ENCODE measurements around the gene MAP3K21.

The MAP3K21 gene

DNA sequence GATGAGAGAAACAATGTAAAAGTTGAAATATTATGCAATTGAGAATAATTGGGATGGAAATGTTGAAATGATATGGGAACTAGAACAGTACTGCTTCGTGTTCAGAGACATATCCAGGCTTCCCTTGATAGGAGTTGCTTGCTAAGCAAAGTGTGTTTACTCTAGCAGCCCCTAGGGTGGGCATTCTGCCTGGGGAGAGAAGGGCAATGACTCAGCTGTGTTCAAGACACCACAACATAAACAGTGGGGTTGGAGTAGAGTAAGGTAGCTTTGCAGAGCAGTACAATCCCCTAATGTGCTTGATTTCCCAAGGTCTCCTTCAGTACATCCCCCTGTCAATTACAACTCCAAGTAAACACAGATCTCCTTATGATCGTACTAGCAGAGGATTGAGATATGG, 27.2 kb upstream of the MAP3K21 start:
- Histone ChIP-seq H3K4me1 (ENCODE audit: control insufficient read depth, insufficient read depth, low read length) (no peaks in the 10 kb centered on the region), H3K27ac (ENCODE audit: extremely low read depth, low read depth, low read length) (no peak overlapping the region), H3K9me3 (ENCODE audit: control insufficient read depth, insufficient read depth, low read depth, low read length) (no peaks in the 10 kb centered on the region), H3K36me3 (ENCODE audit: control insufficient read depth in 2 of 2, insufficient read depth in 1 of 2, low read length in 2 of 2) (no peaks in the 10 kb centered on the region), H3K4me3 (ENCODE audit: low read depth, low read length) (no peak overlapping the region)
- TF ChIP-seq ZNF362 (tag by site-specific recombination; IDR thresholded peaks at IDR 0.05): no peak
- no peak for TF ChIP-seq ZNF580 (tag by site-specific recombination; IDR thresholded peaks at IDR 0.05)
- TF ChIP-seq ZNF433 (tag by site-specific recombination; IDR thresholded peaks at IDR 0.05; ENCODE audit: low read depth): no peak
- no peak for TF ChIP-seq ZNF560 (tag by site-specific recombination; IDR thresholded peaks at IDR 0.05; ENCODE audit: borderline replicate concordance)
- TF ChIP-seq ZNF558 (tag by site-specific recombination; IDR thresholded peaks at IDR 0.05): no peak
- TF ChIP-seq HOXC10 (CRISPR knock-in tag; IDR thresholded peaks at IDR 0.05): no peak
- TF ChIP-seq, protein P1, sequence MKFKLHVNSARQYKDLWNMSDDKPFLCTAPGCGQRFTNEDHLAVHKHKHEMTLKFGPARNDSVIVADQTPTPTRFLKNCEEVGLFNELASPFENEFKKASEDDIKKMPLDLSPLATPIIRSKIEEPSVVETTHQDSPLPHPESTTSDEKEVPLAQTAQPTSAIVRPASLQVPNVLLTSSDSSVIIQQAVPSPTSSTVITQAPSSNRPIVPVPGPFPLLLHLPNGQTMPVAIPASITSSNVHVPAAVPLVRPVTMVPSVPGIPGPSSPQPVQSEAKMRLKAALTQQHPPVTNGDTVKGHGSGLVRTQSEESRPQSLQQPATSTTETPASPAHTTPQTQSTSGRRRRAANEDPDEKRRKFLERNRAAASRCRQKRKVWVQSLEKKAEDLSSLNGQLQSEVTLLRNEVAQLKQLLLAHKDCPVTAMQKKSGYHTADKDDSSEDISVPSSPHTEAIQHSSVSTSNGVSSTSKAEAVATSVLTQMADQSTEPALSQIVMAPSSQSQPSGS (tag by site-specific recombination; IDR thresholded peaks at IDR 0.05; ENCODE audit: low read depth): no peak
- no peak for TF ChIP-seq ZNF837 (tag by site-specific recombination; IDR thresholded peaks at IDR 0.05)
- ChIA-PET CTCF (interaction anchor here (1.2 to 1.5 kb wide), 3 partner anchors 65 to 766 kb away, joined by 4 to 5 read pairs (median 5); no protein-coding TSS in a partner anchor), POLR2A (no interaction called here)

DNA sequence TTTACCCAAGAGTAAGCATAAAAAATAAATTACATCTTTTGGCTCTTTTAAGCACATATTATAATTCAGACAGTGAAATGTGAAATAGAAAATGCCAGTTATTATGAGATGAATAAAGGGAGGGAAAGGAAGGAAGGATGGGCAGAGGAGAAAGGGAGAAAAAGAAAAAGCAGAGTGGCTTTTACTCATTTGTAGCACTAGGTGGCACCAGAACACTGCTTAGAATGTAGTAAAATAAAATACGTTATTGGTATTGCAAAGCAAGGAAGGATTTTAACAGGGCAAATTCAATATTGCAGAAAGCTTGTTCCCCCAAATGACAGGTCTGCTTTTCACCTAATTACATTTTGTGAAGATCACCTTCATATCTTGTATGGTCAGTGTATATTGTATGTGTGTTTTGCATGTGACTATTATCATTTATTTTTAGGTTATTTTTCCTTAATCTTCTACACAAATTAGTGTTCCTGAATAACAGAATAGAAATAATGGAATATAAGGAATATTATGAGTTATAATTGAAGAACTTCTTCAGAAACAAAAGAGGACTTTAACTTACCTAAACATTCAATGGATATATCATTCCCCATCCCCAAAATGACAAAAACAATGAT, 22.9 kb upstream of the MAP3K21 start:
- H3K4me3 ChIP-seq (ENCODE audit: low read depth, low read length): no peak overlapping the region
- H3K36me3 ChIP-seq (ENCODE audit: control insufficient read depth in 2 of 2, insufficient read depth in 1 of 2, low read length in 2 of 2): no peaks in the 10 kb centered on the region
- CTCF ChIA-PET: interaction anchor here (0.5 to 4.5 kb wide), 52 partner anchors 8 to 1212 kb away, joined by 3 to 55 read pairs (median 4); no protein-coding TSS in a partner anchor
- POLR2A ChIA-PET: no interaction called here
- no peak overlapping the region for H3K27ac ChIP-seq (ENCODE audit: extremely low read depth, low read depth, low read length)
- no peaks in the 10 kb centered on the region for H3K9me3 ChIP-seq (ENCODE audit: control insufficient read depth, insufficient read depth, low read depth, low read length)
- H3K4me1 ChIP-seq (ENCODE audit: control insufficient read depth, insufficient read depth, low read length): no peaks in the 10 kb centered on the region
- no peak for TF ChIP-seq ZNF510 (tag by site-specific recombination; IDR thresholded peaks at IDR 0.05; ENCODE audit: insufficient replicate concordance)
- TF ChIP-seq PRDM1 (tag by site-specific recombination; IDR thresholded peaks at IDR 0.05): peak; percentile 99
- TF ChIP-seq PRDM10 (tag by site-specific recombination; IDR thresholded peaks at IDR 0.05): no peak
- peak; percentile 96 for TF ChIP-seq ZNF654 (tag by site-specific recombination; IDR thresholded peaks at IDR 0.05; ENCODE audit: low read depth)
- no peak for TF ChIP-seq ZBTB49 (tag by site-specific recombination; IDR thresholded peaks at IDR 0.05; ENCODE audit: low read depth)
- no peak for TF ChIP-seq IKZF3 (tag by site-specific recombination; IDR thresholded peaks at IDR 0.05)
- no peak for TF ChIP-seq ZNF549 (tag by site-specific recombination; IDR thresholded peaks at IDR 0.05)
- TF ChIP-seq ZFP3 (tag by site-specific recombination; IDR thresholded peaks at IDR 0.05; ENCODE audit: low read depth): no peak
- peak; percentile 99 for TF ChIP-seq ZNF366 (tag by site-specific recombination; conservative IDR thresholded peaks at IDR 0.05)
- peak; percentile 92 for TF ChIP-seq CTCF (tag by site-specific recombination; IDR thresholded peaks at IDR 0.05)
- no peak for TF ChIP-seq YY2 (tag by site-specific recombination; IDR thresholded peaks at IDR 0.05)
- peak; percentile 52; the same call in 1 of the 2 replicates for TF ChIP-seq ZNF2 (tag by site-specific recombination; IDR thresholded peaks at IDR 0.05)
- 0 out of 2 replicates have a peak, but pooled peaks have one; percentile 46 for TF ChIP-seq ZNF660 (tag by site-specific recombination; IDR thresholded peaks at IDR 0.05)

Data from HEK293 (cell line).